PC-9 (cell line): ENCODE results near the gene LRRC59. TPM values are rescaled to one million over a fixed set of nuclear protein-coding genes. Genes with fewer than 3 reads are reported as not detected.

ENCODE experiments used
- BruUV-seq: library from RNA; stranded (reverse); fragments of 400-500 nt; replicated peaks from 2 replicates; lab custom pipeline; 2021; lab: Mats Ljungman, UMichigan
- CTCF ChIA-PET: fragments of 300-600 bp; sonication (Branson Sonifier 250); formaldehyde crosslinking; loops from one replicate; lab custom pipeline; 2022; ENCODE audit warnings: antibody characterized with exemption; lab: Charles Lee
- POLR2A ChIA-PET: fragments of 300-600 bp; sonication (Branson Sonifier 250); formaldehyde crosslinking; loops from one replicate; lab custom pipeline; 2022; ENCODE audit warnings: antibody characterized with exemption; ENCODE audit not compliant: unreplicated experiment; lab: Charles Lee
- DNase-seq, 2 experiments: peaks; one replicate each; pipeline versions ENCODE4 v3.0.0 to v3.0.0-alpha.2; 2015 to 2022; ENCODE audit warnings: mixed read lengths in 1 of 2
- H2AFZ ChIP-seq: fragments of 200-600 bp; sonication (generic); 2 replicates; pipeline ENCODE4 v1.8.1; 2017; ENCODE audit warnings: antibody characterized with exemption
- H3F3A ChIP-seq: fragments of 200-600 bp; sonication (generic); 2 replicates; pipeline ENCODE4 v1.8.1; 2017; ENCODE audit warnings: antibody characterized with exemption, mild to moderate bottlenecking, low read depth; ENCODE audit not compliant: insufficient read depth
- H3K27ac ChIP-seq: fragments of 200-600 bp; sonication (generic); 2 replicates; pipeline ENCODE4 v1.6.1; 2016; ENCODE audit warnings: mixed run types
- H3K27me3 ChIP-seq: fragments of 200-600 bp; sonication (generic); 2 replicates; pipeline ENCODE4 v1.6.1; 2016; ENCODE audit warnings: low read depth, mixed run types; ENCODE audit not compliant: insufficient read depth
- H3K36me3 ChIP-seq: fragments of 200-600 bp; sonication (generic); 2 replicates; pipeline ENCODE4 v1.6.1; 2016; ENCODE audit warnings: low read depth, mixed run types
- H3K4me1 ChIP-seq: fragments of 200-600 bp; sonication (generic); replicated peaks from 2 replicates; pipeline ENCODE4 v1.6.1; 2016; ENCODE audit warnings: mixed run types; ENCODE audit not compliant: insufficient read depth
- H3K4me2 ChIP-seq: fragments of 200-600 bp; sonication (generic); 2 replicates; pipeline ENCODE4 v1.6.1; 2017; ENCODE audit warnings: mixed run types
- H3K4me3 ChIP-seq: fragments of 200-600 bp; sonication (generic); 2 replicates; pipeline ENCODE4 v1.6.1; 2016; ENCODE audit warnings: mixed run types
- H3K79me2 ChIP-seq: fragments of 200-600 bp; sonication (generic); 2 replicates; pipeline ENCODE4 v1.6.1; 2017; ENCODE audit warnings: low read depth, mixed run types
- H3K9me2 ChIP-seq: fragments of 200-600 bp; sonication (generic); 2 replicates; pipeline ENCODE4 v1.8.1; 2017; ENCODE audit warnings: mild to moderate bottlenecking; ENCODE audit not compliant: insufficient read depth
- H3K9me3 ChIP-seq: fragments of 200-600 bp; sonication (generic); 2 replicates; pipeline ENCODE4 v1.8.1; 2016; ENCODE audit warnings: low read depth; ENCODE audit not compliant: insufficient read depth
- H4K20me1 ChIP-seq: fragments of 200-600 bp; sonication (generic); 2 replicates; pipeline ENCODE4 v1.8.1; 2017; ENCODE audit not compliant: insufficient read depth
- EZH2 ChIP-seq: fragments of 200-600 bp; sonication (generic); IDR thresholded peaks from 2 replicates; pipeline ENCODE4 v1.8.0; 2017; ENCODE audit warnings: antibody characterized with exemption, low read depth
- intact Hi-C: fragments of 100-400 bp; cut with micrococcal nuclease; formaldehyde crosslinking; loops from one replicate; pipeline ENCODE4 v1.10.0; 2022; ENCODE audit not compliant: unreplicated experiment
- total RNA-seq: library from RNA; stranded (reverse); gene quantifications from 2 replicates; pipeline ENCODE4 v1.2.3, GENCODE V29; 2021
- TF ChIP-seq, protein P1 (sequence below): fragments of 200-600 bp; sonication (generic); conservative IDR thresholded peaks from 2 replicates; pipeline ENCODE4 v1.6.1; 2017; ENCODE audit warnings: mixed run types, antibody characterized with exemption, mild to moderate bottlenecking, moderate library complexity

The LRRC59 gene
- total RNA-seq, 1 experiment from 2014 or later = 102 TPM

DNA sequence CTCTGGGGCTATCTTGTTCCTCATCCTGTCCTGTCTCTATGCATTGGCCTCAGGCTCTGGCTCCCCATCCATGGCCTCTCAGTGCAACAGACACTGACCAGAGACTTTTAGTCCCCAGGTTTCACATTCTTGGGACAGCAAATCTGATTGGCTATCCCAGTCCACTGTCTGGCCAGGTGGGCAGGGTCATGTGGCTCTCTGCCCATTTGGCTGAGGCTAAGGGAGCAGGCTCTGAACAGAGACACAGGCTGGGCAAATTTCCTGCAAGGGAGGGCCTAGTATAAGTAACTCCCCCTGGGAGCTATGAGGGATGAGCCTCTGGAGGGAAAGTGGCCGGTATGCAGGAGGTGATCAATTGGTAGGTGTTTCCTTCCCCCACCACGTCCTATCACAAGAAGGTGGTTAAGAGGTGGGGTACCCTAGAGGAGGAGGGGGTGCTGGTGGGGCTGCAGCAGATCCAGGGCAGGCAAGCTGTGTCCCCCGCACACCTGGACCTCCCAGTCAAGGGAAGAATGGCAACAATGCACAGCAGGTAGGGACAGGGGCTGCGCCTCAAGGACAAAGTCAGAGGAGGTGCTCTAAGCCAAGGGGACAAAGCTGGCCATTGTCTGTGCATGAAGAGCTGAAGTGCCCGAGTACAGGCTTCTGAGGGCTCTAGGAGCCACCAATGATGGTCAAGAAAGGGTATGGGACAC is 38.2 kb downstream of the LRRC59 start:
- POLR2A ChIA-PET = no interaction called here
- no peak for TF ChIP-seq EZH2
- TF ChIP-seq, protein P1, sequence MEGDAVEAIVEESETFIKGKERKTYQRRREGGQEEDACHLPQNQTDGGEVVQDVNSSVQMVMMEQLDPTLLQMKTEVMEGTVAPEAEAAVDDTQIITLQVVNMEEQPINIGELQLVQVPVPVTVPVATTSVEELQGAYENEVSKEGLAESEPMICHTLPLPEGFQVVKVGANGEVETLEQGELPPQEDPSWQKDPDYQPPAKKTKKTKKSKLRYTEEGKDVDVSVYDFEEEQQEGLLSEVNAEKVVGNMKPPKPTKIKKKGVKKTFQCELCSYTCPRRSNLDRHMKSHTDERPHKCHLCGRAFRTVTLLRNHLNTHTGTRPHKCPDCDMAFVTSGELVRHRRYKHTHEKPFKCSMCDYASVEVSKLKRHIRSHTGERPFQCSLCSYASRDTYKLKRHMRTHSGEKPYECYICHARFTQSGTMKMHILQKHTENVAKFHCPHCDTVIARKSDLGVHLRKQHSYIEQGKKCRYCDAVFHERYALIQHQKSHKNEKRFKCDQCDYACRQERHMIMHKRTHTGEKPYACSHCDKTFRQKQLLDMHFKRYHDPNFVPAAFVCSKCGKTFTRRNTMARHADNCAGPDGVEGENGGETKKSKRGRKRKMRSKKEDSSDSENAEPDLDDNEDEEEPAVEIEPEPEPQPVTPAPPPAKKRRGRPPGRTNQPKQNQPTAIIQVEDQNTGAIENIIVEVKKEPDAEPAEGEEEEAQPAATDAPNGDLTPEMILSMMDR = no peak
- H3K79me2 ChIP-seq = no peaks in the 10 kb centered on the region
- no peaks in the 10 kb centered on the region for H3K9me3 ChIP-seq
- H3K27ac ChIP-seq = no peak overlapping the region
- peaks cover 9% of the 10 kb centered on the region; the same call in 1 of the 2 replicates for H3F3A ChIP-seq
- CTCF ChIA-PET = no interaction called here
- peaks cover 5% of the 10 kb centered on the region; the same call in 1 of the 2 replicates for H4K20me1 ChIP-seq
- no peak overlapping the region for H3K4me2 ChIP-seq
- intact Hi-C loops = no loop called here
- no peaks in the 10 kb centered on the region for H3K4me1 ChIP-seq
- H2AFZ ChIP-seq = no peak overlapping the region
- H3K27me3 ChIP-seq = no peaks in the 10 kb centered on the region
- no peak for DNase-seq
- no TSS peak for BruUV-seq
- H3K4me3 ChIP-seq = no peak overlapping the region
- H3K9me2 ChIP-seq = no peaks in the 10 kb centered on the region
- 0 out of 2 replicates have a peak, but pooled peaks cover 7% of the 10 kb centered on the region for H3K36me3 ChIP-seq

DNA sequence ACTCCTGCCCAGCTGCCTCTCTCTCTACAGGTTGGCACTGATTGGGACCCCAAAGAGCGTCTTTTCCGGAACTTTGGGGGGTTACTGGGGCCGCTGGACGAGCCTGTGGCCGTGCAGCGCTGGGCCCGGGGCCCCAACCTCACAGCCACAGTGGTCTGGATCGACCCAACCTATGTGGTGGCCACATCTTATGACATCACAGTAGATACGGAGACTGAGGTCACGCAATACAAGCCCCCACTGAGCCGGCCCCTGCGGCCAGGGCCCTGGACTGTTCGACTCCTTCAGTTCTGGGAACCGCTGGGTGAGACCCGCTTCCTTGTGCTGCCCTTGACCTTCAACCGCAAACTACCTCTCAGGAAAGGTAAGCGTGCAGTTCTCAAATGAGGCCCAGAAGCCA is 39.1 kb downstream of the LRRC59 start:
- no TSS peak for BruUV-seq
- H3K4me3 ChIP-seq = no peak overlapping the region
- CTCF ChIA-PET = no interaction called here
- H3K27me3 ChIP-seq = no peaks in the 10 kb centered on the region
- peak in 1 of 2 experiments; percentile 3 for DNase-seq
- POLR2A ChIA-PET = no interaction called here
- no peaks in the 10 kb centered on the region for H3K9me2 ChIP-seq
- TF ChIP-seq, protein P1 = no peak
- no peak for TF ChIP-seq EZH2
- H3K36me3 ChIP-seq = 0 out of 2 replicates have a peak, but pooled peaks cover 7% of the 10 kb centered on the region
- no peak overlapping the region for H3K4me2 ChIP-seq
- H3K9me3 ChIP-seq = no peaks in the 10 kb centered on the region
- no peak overlapping the region for H2AFZ ChIP-seq
- H3K79me2 ChIP-seq = no peaks in the 10 kb centered on the region
- intact Hi-C loops = no loop called here
- no peak overlapping the region for H3K27ac ChIP-seq
- peaks cover 8% of the 10 kb centered on the region; the same call in 1 of the 2 replicates for H3F3A ChIP-seq
- no peaks in the 10 kb centered on the region for H3K4me1 ChIP-seq
- peaks cover 5% of the 10 kb centered on the region; the same call in 1 of the 2 replicates for H4K20me1 ChIP-seq

DNA sequence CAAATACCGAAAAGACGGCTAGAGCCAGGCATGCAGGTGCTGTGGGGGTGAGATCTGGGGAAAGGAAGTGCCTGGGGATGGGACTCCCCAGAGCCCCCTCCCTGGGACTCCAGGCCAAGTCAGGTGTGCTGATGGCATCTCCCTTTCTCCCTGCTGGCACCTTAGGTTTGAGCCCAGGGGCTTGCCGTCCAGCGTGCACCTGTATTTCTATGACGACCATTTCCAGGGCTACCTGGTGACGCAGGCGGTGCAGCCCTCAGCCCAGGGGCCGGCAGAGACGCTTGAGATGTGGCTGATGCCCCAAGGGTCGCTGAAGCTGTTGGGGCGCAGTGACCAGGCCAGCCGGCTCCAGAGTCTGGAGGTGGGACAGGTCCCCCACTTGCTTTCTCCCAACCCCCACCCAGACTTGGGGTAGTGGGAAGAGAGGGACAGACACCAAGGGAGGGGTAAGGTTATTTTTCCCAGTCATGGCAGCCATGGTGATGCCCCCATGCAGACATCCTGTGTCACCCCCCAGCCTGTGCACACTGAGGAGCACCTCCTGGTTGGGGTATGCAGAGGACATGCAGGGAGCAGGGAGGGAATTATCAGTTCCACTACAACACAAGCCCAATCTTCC is 40.3 kb downstream of the LRRC59 start:
- Histone ChIP-seq H3K4me3 (no peak overlapping the region), H4K20me1 (peaks cover 3% of the 10 kb centered on the region; the same call in 1 of the 2 replicates), H3K36me3 (0 out of 2 replicates have a peak, but pooled peaks cover 7% of the 10 kb centered on the region), H3K4me2 (no peak overlapping the region), H3K9me3 (no peaks in the 10 kb centered on the region), H3K9me2 (no peaks in the 10 kb centered on the region), H3K27ac (no peak overlapping the region), H3F3A (peaks cover 1% of the 10 kb centered on the region; the same call in 1 of the 2 replicates), H3K27me3 (no peaks in the 10 kb centered on the region), H3K4me1 (no peaks in the 10 kb centered on the region), H2AFZ (no peak overlapping the region), H3K79me2 (no peaks in the 10 kb centered on the region)
- TF ChIP-seq, protein P1 = no peak
- no peak for TF ChIP-seq EZH2
- CTCF ChIA-PET = no interaction called here
- no peak for DNase-seq
- no TSS peak for BruUV-seq
- intact Hi-C loops = no loop called here
- POLR2A ChIA-PET = no interaction called here
